Trophoblast cell (in vitro differentiated cells and primary cell): ENCODE results near the gene MEGF11.

ENCODE experiments used
- DNase-seq, 2 donors: peaks; one replicate each; pipeline ENCODE4 v3.0.0-alpha.2; 2016
- H2AFZ ChIP-seq: 2 replicates; pipeline ENCODE4 v1.6.1; 2013; ENCODE audit warnings: low read length, moderate library complexity, mild to moderate bottlenecking; ENCODE audit not compliant: insufficient read depth, poor library complexity
- H2AK5ac ChIP-seq: 2 replicates; pipeline ENCODE4 v1.6.1; 2013; ENCODE audit warnings: mild to moderate bottlenecking, low read length
- H2BK120ac ChIP-seq: 2 replicates; pipeline ENCODE4 v1.6.1; 2013; ENCODE audit warnings: low read length, mild to moderate bottlenecking, moderate library complexity; ENCODE audit not compliant: insufficient read depth, poor library complexity
- H2BK12ac ChIP-seq: 2 replicates; pipeline ENCODE4 v1.6.1; 2013; ENCODE audit warnings: mild to moderate bottlenecking, low read length, moderate library complexity
- H2BK5ac ChIP-seq: 2 replicates; pipeline ENCODE4 v1.6.1; 2013; ENCODE audit warnings: low read length, low read depth, moderate library complexity, mild to moderate bottlenecking; ENCODE audit not compliant: poor library complexity
- H3K14ac ChIP-seq: 2 replicates; pipeline ENCODE4 v1.6.1; 2013; ENCODE audit warnings: mild to moderate bottlenecking, low read length
- H3K18ac ChIP-seq: 2 replicates; pipeline ENCODE4 v1.6.1; 2013; ENCODE audit warnings: mild to moderate bottlenecking, low read length
- H3K23ac ChIP-seq: 2 replicates; pipeline ENCODE4 v1.6.1; 2013; ENCODE audit warnings: low read length
- H3K27ac ChIP-seq: 2 replicates; pipeline ENCODE4 v1.5.1; 2013; ENCODE audit warnings: low read depth, mild to moderate bottlenecking, inconsistent platforms, low read length, moderate library complexity
- H3K27me3 ChIP-seq: 2 replicates; pipeline ENCODE4 v1.6.1; 2013; ENCODE audit warnings: inconsistent platforms, mild to moderate bottlenecking, low read length, moderate library complexity; ENCODE audit not compliant: insufficient read depth
- H3K36me3 ChIP-seq, 2 experiments: 1 replicate in 1 of 2; 2 replicates in 1 of 2; pipeline ENCODE4 v1.6.1; 2013; ENCODE audit warnings: low read length in 2 of 2, mild to moderate bottlenecking in 2 of 2, moderate library complexity in 1 of 2; ENCODE audit not compliant: insufficient read depth in 2 of 2, control insufficient read depth in 1 of 2
- H3K4ac ChIP-seq: 2 replicates; pipeline ENCODE4 v1.6.1; 2013; ENCODE audit warnings: low read depth, mild to moderate bottlenecking, low read length, moderate library complexity
- H3K4me1 ChIP-seq, 2 experiments: 1 replicate in 1 of 2; 2 replicates in 1 of 2; pipeline ENCODE4 v1.6.1; 2013; ENCODE audit warnings: low read length in 2 of 2, mild to moderate bottlenecking in 2 of 2, moderate library complexity in 1 of 2; ENCODE audit not compliant: insufficient read depth in 2 of 2, control insufficient read depth in 1 of 2
- H3K4me2 ChIP-seq: 2 replicates; pipeline ENCODE4 v1.6.1; 2013; ENCODE audit warnings: inconsistent platforms, mild to moderate bottlenecking, low read length, moderate library complexity
- H3K4me3 ChIP-seq: 2 replicates; pipeline ENCODE4 v1.5.1; 2013; ENCODE audit warnings: mild to moderate bottlenecking, low read depth, low read length, inconsistent platforms
- H3K79me1 ChIP-seq: one replicate; pipeline ENCODE4 v1.6.1; 2013; ENCODE audit warnings: low read length
- H3K79me2 ChIP-seq: 2 replicates; pipeline ENCODE4 v1.6.1; 2013; ENCODE audit warnings: low read length, mild to moderate bottlenecking; ENCODE audit not compliant: control insufficient read depth, insufficient read depth, poor library complexity
- H3K9ac ChIP-seq: 2 replicates; pipeline ENCODE4 v1.6.1; 2013; ENCODE audit warnings: mild to moderate bottlenecking, low read length
- H3K9me3 ChIP-seq: 2 replicates; pipeline ENCODE4 v1.6.1; 2013; ENCODE audit warnings: low read depth, mild to moderate bottlenecking, control low read depth, inconsistent platforms, low read length; ENCODE audit not compliant: insufficient read depth
- H4K12ac ChIP-seq: 2 replicates; pipeline ENCODE4 v1.6.1; 2013; ENCODE audit warnings: low read depth, mild to moderate bottlenecking, low read length, moderate library complexity
- H4K8ac ChIP-seq: 2 replicates; pipeline ENCODE4 v1.6.1; 2013; ENCODE audit warnings: low read depth, mild to moderate bottlenecking, low read length, moderate library complexity
- H4K91ac ChIP-seq: one replicate; pipeline ENCODE4 v1.6.1; 2013; ENCODE audit warnings: low read depth, mild to moderate bottlenecking, low read length, moderate library complexity
- WGBS: extraction: QIAGEN DNeasy Blood & Tissue Kit; methylation state at CpG from one replicate; pipeline ENCODE4 v1.1.7; 2013; ENCODE audit warnings: missing lambda C conversion rate; ENCODE audit not compliant: insufficient read length, insufficient coverage; ENCODE audit errors: extremely low coverage; 5-methylcytosine and 5-hydroxymethylcytosine counted together

MEGF11 gene

GRCh38 chr15:66131831-66132230, 121.7 kb downstream of the MEGF11 start:
- H4K12ac ChIP-seq, result no peak overlapping the region
- no peak overlapping the region for H3K4ac ChIP-seq
- WGBS, result no CpG with 5 or more reads among the region's 6 CpGs

DNA sequence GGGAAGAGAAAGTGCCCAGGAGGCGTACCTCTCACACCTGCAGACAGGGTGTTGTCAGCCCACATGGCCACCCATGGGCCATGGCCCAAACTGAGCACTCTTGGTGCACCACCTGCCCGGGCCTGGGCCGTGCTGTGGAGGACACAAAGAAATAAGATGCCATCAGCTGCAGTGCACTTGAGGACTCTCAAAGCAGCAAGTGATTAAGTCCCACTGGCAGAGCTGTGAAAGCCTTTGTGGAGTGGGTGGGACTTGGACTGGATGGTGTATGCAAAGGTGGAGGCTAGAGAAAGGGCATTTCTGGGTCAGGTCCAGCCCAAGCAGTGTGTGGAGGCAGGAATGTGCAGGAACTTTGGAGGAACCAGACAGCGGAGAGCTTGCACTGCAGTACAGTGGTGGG, 122.3 kb downstream of the MEGF11 start:
- Histone ChIP-seq H3K4me1 (no peaks in the 10 kb centered on the region), H3K36me3 (no peaks in the 10 kb centered on the region), H3K9ac (no peak overlapping the region), H3K4me3 (no peak overlapping the region), H3K27ac (no peak overlapping the region), H2BK12ac (no peak overlapping the region), H3K4ac (no peak overlapping the region), H4K12ac (no peak overlapping the region), H3K27me3 (no peaks in the 10 kb centered on the region), H3K23ac (no peak overlapping the region), H3K79me2 (no peaks in the 10 kb centered on the region), H4K91ac (no peak overlapping the region), H3K4me2 (no peak overlapping the region), H4K8ac (no peak overlapping the region), H3K9me3 (no peaks in the 10 kb centered on the region), H3K79me1 (no peaks in the 10 kb centered on the region), H2AK5ac (no peak overlapping the region), H2AFZ (no peak overlapping the region), H2BK5ac (no peak overlapping the region), H2BK120ac (no peak overlapping the region), H3K14ac (no peak overlapping the region), H3K18ac (no peak overlapping the region)
- DNase-seq, result no peak
- no CpG with 5 or more reads among the region's 4 CpGs for WGBS

More at GRCh38 chr15:66131831-66132230, 121.7 kb downstream of the MEGF11 start:
- no peaks in the 10 kb centered on the region for H3K79me1 ChIP-seq
- no peaks in the 10 kb centered on the region for H3K27me3 ChIP-seq
- H3K14ac ChIP-seq, result no peak overlapping the region
- DNase-seq, result no peak
- H3K79me2 ChIP-seq, result no peaks in the 10 kb centered on the region
- no peak overlapping the region for H3K9ac ChIP-seq
- no peak overlapping the region for H2AFZ ChIP-seq
- no peak overlapping the region for H2BK12ac ChIP-seq
- H4K91ac ChIP-seq, result no peak overlapping the region
- H3K4me3 ChIP-seq, result no peak overlapping the region
- H3K4me2 ChIP-seq, result no peak overlapping the region
- H3K23ac ChIP-seq, result no peak overlapping the region
- no peaks in the 10 kb centered on the region for H3K36me3 ChIP-seq
- no peak overlapping the region for H3K27ac ChIP-seq
- H2AK5ac ChIP-seq, result no peak overlapping the region
- H3K18ac ChIP-seq, result no peak overlapping the region
- no peak overlapping the region for H2BK5ac ChIP-seq
- no peak overlapping the region for H2BK120ac ChIP-seq
- no peak overlapping the region for H4K8ac ChIP-seq
- H3K4me1 ChIP-seq, result no peaks in the 10 kb centered on the region
- no peaks in the 10 kb centered on the region for H3K9me3 ChIP-seq

- H2AK5ac ChIP-seq, result no peak overlapping the region
- no peak overlapping the region for H3K4me2 ChIP-seq
- no peak overlapping the region for H3K18ac ChIP-seq
- H3K27ac ChIP-seq, result no peak overlapping the region
- H4K91ac ChIP-seq, result no peak overlapping the region
- no peaks in the 10 kb centered on the region for H3K79me2 ChIP-seq
- H3K9ac ChIP-seq, result no peak overlapping the region
- DNase-seq, result no peak
- H3K4me1 ChIP-seq, result no peaks in the 10 kb centered on the region
- no peak overlapping the region for H2BK120ac ChIP-seq
- no peak overlapping the region for H4K12ac ChIP-seq
- no peak overlapping the region for H3K4ac ChIP-seq
- H2BK12ac ChIP-seq, result no peak overlapping the region
- H3K14ac ChIP-seq, result no peak overlapping the region
- H2BK5ac ChIP-seq, result no peak overlapping the region
- H3K27me3 ChIP-seq, result no peaks in the 10 kb centered on the region
- no peak overlapping the region for H4K8ac ChIP-seq
- no peak overlapping the region for H3K4me3 ChIP-seq
- WGBS, result no CpG with 5 or more reads among the region's 3 CpGs
- no peaks in the 10 kb centered on the region for H3K79me1 ChIP-seq
- H3K9me3 ChIP-seq, result no peaks in the 10 kb centered on the region
- no peaks in the 10 kb centered on the region for H3K36me3 ChIP-seq
- no peak overlapping the region for H2AFZ ChIP-seq
- H3K23ac ChIP-seq, result no peak overlapping the region
Measured at GRCh38 chr15:66130496-66131034, 123.0 kb downstream of the MEGF11 start.

- H3K27ac ChIP-seq, result no peak overlapping the region
Measured at GRCh38 chr15:66129586-66129985, 124.0 kb downstream of the MEGF11 start.

More at GRCh38 chr15:66129586-66129985, 124.0 kb downstream of the MEGF11 start:
- no peaks in the 10 kb centered on the region for H3K36me3 ChIP-seq
- no peak overlapping the region for H3K4me2 ChIP-seq
- H3K4me3 ChIP-seq, result no peak overlapping the region
- no peaks in the 10 kb centered on the region for H3K4me1 ChIP-seq
- H4K8ac ChIP-seq, result no peak overlapping the region
- H2BK12ac ChIP-seq, result no peak overlapping the region
- H3K23ac ChIP-seq, result no peak overlapping the region
- no peak overlapping the region for H4K91ac ChIP-seq
- H2BK120ac ChIP-seq, result no peak overlapping the region
- WGBS, result no CpG with 5 or more reads among the region's 7 CpGs
- H3K18ac ChIP-seq, result no peak overlapping the region
- H3K14ac ChIP-seq, result no peak overlapping the region
- H2BK5ac ChIP-seq, result no peak overlapping the region
- H3K27me3 ChIP-seq, result no peaks in the 10 kb centered on the region
- H3K9ac ChIP-seq, result no peak overlapping the region
- no peak overlapping the region for H2AFZ ChIP-seq
- no peak overlapping the region for H4K12ac ChIP-seq
- no peak overlapping the region for H3K4ac ChIP-seq
- H3K79me2 ChIP-seq, result no peaks in the 10 kb centered on the region
- H3K9me3 ChIP-seq, result no peaks in the 10 kb centered on the region
- no peak overlapping the region for H2AK5ac ChIP-seq
- no peak for DNase-seq
- H3K79me1 ChIP-seq, result no peaks in the 10 kb centered on the region
